Measurements from ENCODE around the gene NR1H3. TPM values are rescaled to one million over a fixed set of nuclear protein-coding genes. Genes with fewer than 3 reads are reported as not detected.

The NR1H3 gene
- total and polyA plus RNA-seq, 10 of the 15 experiments (the other 5 are each of a cell fraction or from before 2014, with no cell fraction given) = 2.6 to 8.9 (median 4.5) TPM

DNA sequence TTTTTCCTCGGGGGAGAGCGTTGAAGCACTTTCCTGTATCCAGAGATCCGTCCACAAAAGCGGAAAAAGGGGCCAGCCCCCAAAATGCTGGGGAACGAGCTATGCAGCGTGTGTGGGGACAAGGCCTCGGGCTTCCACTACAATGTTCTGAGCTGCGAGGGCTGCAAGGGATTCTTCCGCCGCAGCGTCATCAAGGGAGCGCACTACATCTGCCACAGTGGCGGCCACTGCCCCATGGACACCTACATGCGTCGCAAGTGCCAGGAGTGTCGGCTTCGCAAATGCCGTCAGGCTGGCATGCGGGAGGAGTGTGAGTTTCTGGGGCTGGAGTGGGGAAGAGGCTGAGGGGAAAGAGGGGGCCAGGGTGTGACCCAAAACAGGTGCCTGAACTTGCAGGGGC is 2.6 kb downstream of the NR1H3 start:
- ATAC-seq (no peak), FAIRE-seq (no peak), DNase-seq (ENCODE audit: low read depth, low spot score) (no peak)
- Histone ChIP-seq H3K9me3 (replicated peaks; ENCODE audit: control insufficient read depth, insufficient read depth, low read length) (no peaks in the 10 kb centered on the region), H3K4me2 (ENCODE audit: control insufficient read depth, insufficient read depth) (no peak overlapping the region), H3K4me1 (ENCODE audit: control insufficient read depth, insufficient read depth, low read length) (peaks cover 2% of the 10 kb centered on the region; the same call in 1 of the 2 replicates), H3K9ac (ENCODE audit: control insufficient read depth, insufficient read depth, low read length) (no peak overlapping the region), H3K36me3 (ENCODE audit: control insufficient read depth in 2 of 2, insufficient read depth in 2 of 2, low read length in 1 of 2) (no peaks in the 10 kb centered on the region), H2AFZ (ENCODE audit: control insufficient read depth, low read depth, low read length) (no peak overlapping the region), H3K27ac (ENCODE audit: control insufficient read depth, insufficient read depth) (no peak overlapping the region), H3K4me3 (no peak overlapping the region), H3K79me2 (ENCODE audit: control insufficient read depth, insufficient read depth, low read length) (no peaks in the 10 kb centered on the region), H3K27me3 (replicated peaks in 1 of 2; ENCODE audit: control insufficient read depth in 2 of 2, insufficient read depth in 2 of 2, low read length in 1 of 2) (no peaks in the 10 kb centered on the region), H4K20me1 (ENCODE audit: control insufficient read depth, insufficient read depth) (no peaks in the 10 kb centered on the region)
- ChIA-PET CTCF (interaction anchor here (0.9 to 3.6 kb wide), 16 partner anchors 11 to 361 kb away, joined by 3 to 88 read pairs (median 6); partner anchors contain the start of genes ACP2, ARFGAP2, DDB2 and PACSIN3), RAD21 (ENCODE audit: unreplicated experiment) (interaction anchor here (1.0 to 3.2 kb wide), 8 partner anchors 11 to 95 kb away, joined by 3 to 29 read pairs (median 4); partner anchors contain the start of genes ACP2, ARFGAP2 and DDB2), POLR2A (interaction anchor here (0.6 kb wide), 1 partner anchor 8 kb away, joined by 3 read pairs; no protein-coding TSS in a partner anchor), SMC1A (ENCODE audit: uncharacterized antibody, unreplicated experiment) (interaction anchor here (0.8 to 3.2 kb wide), 7 partner anchors 11 to 108 kb away, joined by 3 to 35 read pairs (median 8); partner anchors contain the start of genes ACP2 and ARFGAP2)
- intact Hi-C loops (cut with micrococcal nuclease; ENCODE audit: unreplicated experiment) (no loop called here), in situ Hi-C loops (cut with MboI) (no loop called here)
- TF ChIP-seq NRF1 (conservative IDR thresholded peaks at IDR 0.05; ENCODE audit: low read depth, low read length) = no peak
- no peak for TF ChIP-seq MYB (IDR thresholded peaks at IDR 0.05; ENCODE audit: borderline replicate concordance, low read depth, low read length)
- TF ChIP-seq SMAD1 (IDR thresholded peaks at IDR 0.05; ENCODE audit: low read depth, partially characterized antibody) = no peak
- TF ChIP-seq TCF12 (IDR thresholded peaks at IDR 0.05; ENCODE audit: low read depth, low read length) = no peak
- TF ChIP-seq TCF7 (IDR thresholded peaks at IDR 0.05; ENCODE audit: borderline replicate concordance) = no peak
- TF ChIP-seq ETV6 (conservative IDR thresholded peaks at IDR 0.05 in 1 of 2, IDR thresholded peaks at IDR 0.05 in 1 of 2; ENCODE audit: borderline replicate concordance in 1 of 2, low read depth in 1 of 2) = no peak
- TF ChIP-seq BACH1 (IDR thresholded peaks at IDR 0.05; ENCODE audit: borderline replicate concordance) = no peak
- TF ChIP-seq, protein P1, sequence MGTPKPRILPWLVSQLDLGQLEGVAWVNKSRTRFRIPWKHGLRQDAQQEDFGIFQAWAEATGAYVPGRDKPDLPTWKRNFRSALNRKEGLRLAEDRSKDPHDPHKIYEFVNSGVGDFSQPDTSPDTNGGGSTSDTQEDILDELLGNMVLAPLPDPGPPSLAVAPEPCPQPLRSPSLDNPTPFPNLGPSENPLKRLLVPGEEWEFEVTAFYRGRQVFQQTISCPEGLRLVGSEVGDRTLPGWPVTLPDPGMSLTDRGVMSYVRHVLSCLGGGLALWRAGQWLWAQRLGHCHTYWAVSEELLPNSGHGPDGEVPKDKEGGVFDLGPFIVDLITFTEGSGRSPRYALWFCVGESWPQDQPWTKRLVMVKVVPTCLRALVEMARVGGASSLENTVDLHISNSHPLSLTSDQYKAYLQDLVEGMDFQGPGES (IDR thresholded peaks at IDR 0.05) = no peak
- TF ChIP-seq, protein P2, sequence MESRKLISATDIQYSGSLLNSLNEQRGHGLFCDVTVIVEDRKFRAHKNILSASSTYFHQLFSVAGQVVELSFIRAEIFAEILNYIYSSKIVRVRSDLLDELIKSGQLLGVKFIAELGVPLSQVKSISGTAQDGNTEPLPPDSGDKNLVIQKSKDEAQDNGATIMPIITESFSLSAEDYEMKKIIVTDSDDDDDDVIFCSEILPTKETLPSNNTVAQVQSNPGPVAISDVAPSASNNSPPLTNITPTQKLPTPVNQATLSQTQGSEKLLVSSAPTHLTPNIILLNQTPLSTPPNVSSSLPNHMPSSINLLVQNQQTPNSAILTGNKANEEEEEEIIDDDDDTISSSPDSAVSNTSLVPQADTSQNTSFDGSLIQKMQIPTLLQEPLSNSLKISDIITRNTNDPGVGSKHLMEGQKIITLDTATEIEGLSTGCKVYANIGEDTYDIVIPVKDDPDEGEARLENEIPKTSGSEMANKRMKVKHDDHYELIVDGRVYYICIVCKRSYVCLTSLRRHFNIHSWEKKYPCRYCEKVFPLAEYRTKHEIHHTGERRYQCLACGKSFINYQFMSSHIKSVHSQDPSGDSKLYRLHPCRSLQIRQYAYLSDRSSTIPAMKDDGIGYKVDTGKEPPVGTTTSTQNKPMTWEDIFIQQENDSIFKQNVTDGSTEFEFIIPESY (IDR thresholded peaks at IDR 0.05) = no peak
- no peak for TF ChIP-seq ZBED1 (IDR thresholded peaks at IDR 0.05; ENCODE audit: borderline replicate concordance)
- no peak for TF ChIP-seq STAT1 (conservative IDR thresholded peaks at IDR 0.05)
- TF ChIP-seq EZH2 (IDR thresholded peaks at IDR 0.05; ENCODE audit: borderline replicate concordance, control insufficient read depth, low read depth, low read length) = no peak
- TF ChIP-seq LARP7 (IDR thresholded peaks at IDR 0.05) = no peak
- TF ChIP-seq ZNF24 (IDR thresholded peaks at IDR 0.05) = no peak
- TF ChIP-seq RCOR1 (conservative IDR thresholded peaks at IDR 0.05; ENCODE audit: low read depth, low read length) = no peak
- TF ChIP-seq CREM (IDR thresholded peaks at IDR 0.05; ENCODE audit: low read depth) = no peak
- no peak for TF ChIP-seq MEF2A (IDR thresholded peaks at IDR 0.05; ENCODE audit: insufficient read depth, low read depth, low read length)
- TF ChIP-seq ATF7 (IDR thresholded peaks at IDR 0.05; ENCODE audit: low read depth) = no peak
- TF ChIP-seq SPI1 (IDR thresholded peaks at IDR 0.05; ENCODE audit: borderline replicate concordance, insufficient read depth, low read depth, low read length) = no peak
- BruUV-seq (replicated peaks) = no TSS peak
- whole genome bisulfite sequencing (ENCODE audit: insufficient coverage, insufficient replicate concordance, low lambda C conversion rate, missing lambda C conversion rate) = 89% methylated on average over 19 of the region's 19 CpGs

Data from GM12878 (cell line).